Measurements from ENCODE around the gene IGFL1.

DNA sequence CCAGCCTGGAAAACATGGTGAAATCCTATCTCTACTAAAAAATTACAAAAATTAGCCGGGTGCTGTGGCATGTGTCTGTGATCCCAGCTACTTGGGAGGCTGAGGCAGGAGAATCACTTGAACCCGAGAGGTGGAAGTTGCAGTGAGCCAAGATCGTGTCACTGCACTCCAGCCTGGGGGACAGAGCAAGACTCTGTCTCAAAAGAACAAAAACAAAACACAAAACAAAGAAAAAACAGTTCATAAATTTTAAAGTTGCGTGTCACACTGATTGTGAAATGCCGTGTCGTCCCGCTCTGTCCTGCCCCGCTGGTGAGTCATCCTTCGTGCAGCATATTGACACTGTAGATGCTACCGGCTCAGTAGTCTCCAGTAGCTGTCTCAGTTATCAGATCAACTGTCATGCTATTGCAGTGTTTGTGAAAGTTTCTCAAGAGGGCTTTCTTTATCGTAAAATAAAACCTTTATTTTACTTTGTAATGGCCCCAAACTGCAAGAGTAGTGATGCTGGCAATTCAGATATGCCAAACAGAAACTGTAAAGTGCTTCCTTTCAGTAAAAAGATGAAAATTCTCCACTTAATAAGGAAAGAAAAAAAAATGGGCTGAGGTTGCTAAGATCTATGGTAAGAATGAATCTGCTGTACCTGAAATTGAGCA lies 36.4 kb upstream of the IGFL1 start:
- no peak for TF ChIP-seq EZH2 (IDR thresholded peaks at IDR 0.05)
- TF ChIP-seq, protein P1, sequence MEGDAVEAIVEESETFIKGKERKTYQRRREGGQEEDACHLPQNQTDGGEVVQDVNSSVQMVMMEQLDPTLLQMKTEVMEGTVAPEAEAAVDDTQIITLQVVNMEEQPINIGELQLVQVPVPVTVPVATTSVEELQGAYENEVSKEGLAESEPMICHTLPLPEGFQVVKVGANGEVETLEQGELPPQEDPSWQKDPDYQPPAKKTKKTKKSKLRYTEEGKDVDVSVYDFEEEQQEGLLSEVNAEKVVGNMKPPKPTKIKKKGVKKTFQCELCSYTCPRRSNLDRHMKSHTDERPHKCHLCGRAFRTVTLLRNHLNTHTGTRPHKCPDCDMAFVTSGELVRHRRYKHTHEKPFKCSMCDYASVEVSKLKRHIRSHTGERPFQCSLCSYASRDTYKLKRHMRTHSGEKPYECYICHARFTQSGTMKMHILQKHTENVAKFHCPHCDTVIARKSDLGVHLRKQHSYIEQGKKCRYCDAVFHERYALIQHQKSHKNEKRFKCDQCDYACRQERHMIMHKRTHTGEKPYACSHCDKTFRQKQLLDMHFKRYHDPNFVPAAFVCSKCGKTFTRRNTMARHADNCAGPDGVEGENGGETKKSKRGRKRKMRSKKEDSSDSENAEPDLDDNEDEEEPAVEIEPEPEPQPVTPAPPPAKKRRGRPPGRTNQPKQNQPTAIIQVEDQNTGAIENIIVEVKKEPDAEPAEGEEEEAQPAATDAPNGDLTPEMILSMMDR (IDR thresholded peaks at IDR 0.05 in 2 of 3, conservative IDR thresholded peaks at IDR 0.05 in 1 of 3; ENCODE audit: borderline replicate concordance in 1 of 3, insufficient read depth in 1 of 3, low read depth in 2 of 3, low read length in 2 of 3): no peak
- TF ChIP-seq TCF7L2 (IDR thresholded peaks at IDR 0.05; ENCODE audit: borderline replicate concordance, extremely low read depth, insufficient read depth, insufficient read length): no peak
- no peak for TF ChIP-seq POLR2A (IDR thresholded peaks at IDR 0.05; ENCODE audit: borderline replicate concordance, extremely low read depth, insufficient read depth, insufficient read length)
- no peak for TF ChIP-seq SP1 (IDR thresholded peaks at IDR 0.05; ENCODE audit: low read depth)
- no peak; the same call in 1 of the 2 replicates for TF ChIP-seq JUND (IDR thresholded peaks at IDR 0.05)
- TF ChIP-seq EZH2phosphoT487 (IDR thresholded peaks at IDR 0.05; ENCODE audit: borderline replicate concordance): no peak
